HCT116 (cell line): Measurements from ENCODE around the gene SLC22A12.

Experiments used
- JUND ChIP-seq: IDR thresholded peaks from 2 replicates; pipeline ENCODE4 v1.6.1; 2012
- POLR2A ChIP-seq: IDR thresholded peaks from 2 replicates; pipeline ENCODE4 v1.7.0; 2011; ENCODE audit warnings: borderline replicate concordance; ENCODE audit not compliant: insufficient read depth, insufficient read length; ENCODE audit errors: extremely low read depth
- TCF7L2 ChIP-seq: IDR thresholded peaks from 2 replicates; pipeline ENCODE4 v1.7.0; 2011; ENCODE audit warnings: borderline replicate concordance, inconsistent platforms; ENCODE audit not compliant: insufficient read depth, insufficient read length; ENCODE audit errors: extremely low read depth
- TF ChIP-seq, protein P1 (sequence below), 3 experiments: fragments of 200-600 bp in 1 of 3; sonication (generic) in 1 of 3; IDR thresholded peaks in 2 of 3; conservative IDR thresholded peaks in 1 of 3; 2 replicates each; pipeline ENCODE4 v1.5.1; 2012 to 2017; ENCODE audit warnings: low read depth in 2 of 3, low read length in 2 of 3, antibody characterized with exemption in 1 of 3, borderline replicate concordance in 1 of 3, control low read depth in 1 of 3, mild to moderate bottlenecking in 1 of 3, mixed read lengths in 1 of 3, mixed run types in 1 of 3, moderate library complexity in 1 of 3; ENCODE audit not compliant: insufficient read depth in 1 of 3

GRCh38 chr11:64546600-64546999, 44.4 kb upstream of the SLC22A12 start:
- TF ChIP-seq POLR2A (no peak), TCF7L2 (no peak), JUND (no peak)
- TF ChIP-seq, protein P1, sequence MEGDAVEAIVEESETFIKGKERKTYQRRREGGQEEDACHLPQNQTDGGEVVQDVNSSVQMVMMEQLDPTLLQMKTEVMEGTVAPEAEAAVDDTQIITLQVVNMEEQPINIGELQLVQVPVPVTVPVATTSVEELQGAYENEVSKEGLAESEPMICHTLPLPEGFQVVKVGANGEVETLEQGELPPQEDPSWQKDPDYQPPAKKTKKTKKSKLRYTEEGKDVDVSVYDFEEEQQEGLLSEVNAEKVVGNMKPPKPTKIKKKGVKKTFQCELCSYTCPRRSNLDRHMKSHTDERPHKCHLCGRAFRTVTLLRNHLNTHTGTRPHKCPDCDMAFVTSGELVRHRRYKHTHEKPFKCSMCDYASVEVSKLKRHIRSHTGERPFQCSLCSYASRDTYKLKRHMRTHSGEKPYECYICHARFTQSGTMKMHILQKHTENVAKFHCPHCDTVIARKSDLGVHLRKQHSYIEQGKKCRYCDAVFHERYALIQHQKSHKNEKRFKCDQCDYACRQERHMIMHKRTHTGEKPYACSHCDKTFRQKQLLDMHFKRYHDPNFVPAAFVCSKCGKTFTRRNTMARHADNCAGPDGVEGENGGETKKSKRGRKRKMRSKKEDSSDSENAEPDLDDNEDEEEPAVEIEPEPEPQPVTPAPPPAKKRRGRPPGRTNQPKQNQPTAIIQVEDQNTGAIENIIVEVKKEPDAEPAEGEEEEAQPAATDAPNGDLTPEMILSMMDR (IDR thresholded peaks at IDR 0.05 in 2 of 3, conservative IDR thresholded peaks at IDR 0.05 in 1 of 3; ENCODE audit: borderline replicate concordance in 1 of 3, insufficient read depth in 1 of 3, low read depth in 2 of 3, low read length in 2 of 3) = no peak
